IPS DF 4.7 (cell line): Measurements from ENCODE around the gene ARFGEF2.
"Not testable (repeated sequence)": the region's sequence is repeated elsewhere in the genome, so short reads cannot be mapped to it uniquely, and the experiment has no call there.

ENCODE experiments used
- DNase-seq: peaks from one replicate; pipeline ENCODE4 v3.0.0-alpha.2; 2013; ENCODE audit warnings: low spot score; ENCODE audit errors: extremely low read depth

ARFGEF2 gene

DNA sequence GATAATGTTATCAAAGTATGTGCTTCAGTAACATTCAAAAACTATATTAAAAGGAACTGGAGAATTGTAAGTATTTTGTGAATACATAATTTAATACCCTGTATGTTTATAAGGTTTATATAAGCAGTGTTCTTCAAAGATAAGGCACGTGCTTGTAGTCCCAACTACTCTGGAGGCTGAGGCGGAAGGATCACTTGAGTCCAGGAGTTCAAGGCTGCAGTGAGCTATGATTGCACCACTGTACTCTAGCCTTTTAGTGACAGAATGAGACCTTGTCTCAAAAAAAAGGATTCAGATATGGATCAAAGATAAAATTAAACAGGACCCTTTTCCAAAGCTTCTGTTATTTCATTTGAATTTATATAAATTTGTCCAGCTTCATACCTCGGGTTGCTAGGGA is 141.8 kb downstream of the ARFGEF2 start:
- no peak for DNase-seq

DNA sequence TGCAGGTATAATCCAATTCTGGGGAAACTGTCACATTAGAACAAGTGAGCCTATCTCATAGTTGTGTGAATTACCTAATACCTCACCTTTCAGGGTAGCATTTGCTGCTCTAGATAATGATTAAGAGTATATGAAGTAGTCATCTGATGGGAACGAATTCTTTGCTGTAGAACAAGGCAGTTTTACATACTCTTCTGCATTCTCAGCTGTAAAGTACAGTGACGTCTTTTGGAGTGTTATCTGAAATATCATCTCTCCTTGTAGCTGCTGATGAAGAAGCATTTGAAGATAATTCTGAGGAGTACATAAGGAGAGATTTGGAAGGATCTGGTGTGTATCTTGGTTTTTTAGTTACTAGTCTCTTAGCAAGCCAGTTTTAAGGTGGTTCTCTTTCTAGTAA is 153.0 kb downstream of the ARFGEF2 start:
- DNase-seq, result no peak

DNA sequence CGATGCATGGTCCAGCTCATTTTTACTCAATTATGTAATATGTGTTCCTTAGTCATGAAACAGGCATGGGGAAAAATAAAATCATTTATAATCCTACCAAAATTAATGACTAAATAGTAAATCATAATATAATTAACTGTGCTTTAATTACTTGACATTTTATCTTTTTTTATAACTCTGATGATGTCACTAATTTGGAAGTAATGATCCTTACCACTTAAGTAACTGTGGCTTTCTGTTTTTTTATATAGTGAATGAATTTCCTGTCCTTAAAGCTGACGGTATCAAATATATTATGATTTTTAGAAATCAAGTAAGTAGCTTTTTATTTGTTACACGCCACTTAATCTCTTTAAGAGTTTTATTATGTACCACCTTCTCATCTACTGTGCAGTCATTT is 156.8 kb downstream of the ARFGEF2 start:
- no peak for DNase-seq

DNA sequence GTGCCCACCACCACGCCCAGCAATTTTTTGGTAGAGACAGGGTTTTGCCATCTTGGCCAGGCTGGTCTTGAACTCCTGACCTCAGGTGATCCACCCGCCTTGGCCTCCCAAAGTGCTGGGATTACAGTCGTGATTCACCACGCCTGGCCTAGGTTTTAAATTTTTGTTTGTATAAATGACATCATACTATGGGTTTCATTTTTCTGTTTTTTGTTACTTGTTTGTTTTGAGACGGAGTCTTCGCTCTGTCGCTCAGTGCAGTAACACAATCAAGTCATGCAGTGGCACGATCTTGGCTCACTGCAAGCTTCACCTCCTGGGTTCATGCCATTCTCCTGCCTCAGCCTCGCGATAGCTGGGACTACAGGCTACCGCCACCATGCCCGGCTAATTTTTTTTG is 160.8 kb downstream of the ARFGEF2 start:
- not testable (repeated sequence) for DNase-seq
